NT2/D1 (cell line): ENCODE measurements around the gene TBC1D21.

ENCODE experiments used
- DNase-seq: peaks from one replicate; pipeline ENCODE4 v3.0.0-alpha.2; 2011; ENCODE audit warnings: low read depth, low spot score
- H3K27me3 ChIP-seq: 2 replicates; pipeline ENCODE4 v1.6.0; 2011; ENCODE audit warnings: mild to moderate bottlenecking; ENCODE audit not compliant: insufficient read length, insufficient read depth
- H3K36me3 ChIP-seq: 2 replicates; pipeline ENCODE4 v1.6.1; 2011; ENCODE audit warnings: mild to moderate bottlenecking, low read length, mixed read lengths; ENCODE audit not compliant: insufficient read depth, insufficient read length
- H3K4me1 ChIP-seq: 2 replicates; pipeline ENCODE4 v1.5.1; 2011; ENCODE audit not compliant: insufficient read depth, insufficient read length
- H3K4me3 ChIP-seq: 2 replicates; pipeline ENCODE4 v1.5.1; 2011; ENCODE audit warnings: low read depth; ENCODE audit not compliant: insufficient read length
- H3K9ac ChIP-seq: 2 replicates; pipeline ENCODE4 v1.6.0; 2011; ENCODE audit warnings: low read depth; ENCODE audit not compliant: insufficient read length
- H3K9me3 ChIP-seq: 2 replicates; pipeline ENCODE4 v1.5.1; 2011; ENCODE audit warnings: mild to moderate bottlenecking, low read length; ENCODE audit not compliant: insufficient read depth
- SUZ12 ChIP-seq: IDR thresholded peaks from 2 replicates; pipeline ENCODE4 v1.6.1; 2011; ENCODE audit not compliant: insufficient read length, insufficient read depth; ENCODE audit errors: extremely low read depth
- YY1 ChIP-seq: IDR thresholded peaks from 2 replicates; pipeline ENCODE4 v1.6.1; 2011; ENCODE audit not compliant: insufficient read length, insufficient read depth
- ZNF274 ChIP-seq: IDR thresholded peaks from 2 replicates; pipeline ENCODE4 v1.6.1; 2011; ENCODE audit warnings: mild to moderate bottlenecking, low read depth, low read length

The TBC1D21 gene

GRCh38 chr15:73914145-73914544 is 40.8 kb downstream of the TBC1D21 start:
- Histone ChIP-seq H3K9me3 (peaks cover 20% of the 10 kb centered on the region; the same call in 1 of the 2 replicates), H3K4me3 (no peak overlapping the region), H3K36me3 (peaks cover 23% of the 10 kb centered on the region), H3K9ac (no peak overlapping the region), H3K27me3 (no peaks in the 10 kb centered on the region), H3K4me1 (no peaks in the 10 kb centered on the region)
- DNase-seq: no peak
- TF ChIP-seq ZNF274 (no peak), SUZ12 (no peak), YY1 (no peak)

DNA sequence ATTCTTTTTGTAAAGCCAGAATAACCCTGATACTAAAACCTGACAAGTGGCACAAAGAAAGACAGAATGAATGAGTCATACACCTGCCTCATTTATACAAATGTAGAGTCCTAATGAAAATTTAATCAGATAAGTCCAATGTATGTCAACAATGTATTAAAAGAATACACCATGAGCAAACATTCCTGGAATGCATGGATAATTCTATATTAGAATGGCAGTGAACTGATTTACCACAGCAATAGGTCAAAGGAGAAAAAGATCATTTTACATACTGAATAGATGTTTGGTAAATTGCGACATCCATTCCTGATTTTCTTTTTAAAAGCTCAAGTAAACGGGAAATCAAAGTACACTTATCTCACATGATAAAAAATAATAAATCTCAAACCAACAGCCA is 41.7 kb downstream of the TBC1D21 start:
- H3K36me3 ChIP-seq: peaks cover 29% of the 10 kb centered on the region
- no peak overlapping the region for H3K4me3 ChIP-seq
- no peak for TF ChIP-seq ZNF274
- TF ChIP-seq SUZ12: no peak
- TF ChIP-seq YY1: no peak
- H3K27me3 ChIP-seq: no peaks in the 10 kb centered on the region
- no peaks in the 10 kb centered on the region for H3K4me1 ChIP-seq
- H3K9ac ChIP-seq: no peak overlapping the region
- DNase-seq: no peak
- H3K9me3 ChIP-seq: peaks cover 20% of the 10 kb centered on the region; the same call in 1 of the 2 replicates

GRCh38 chr15:73918784-73919183 is 45.4 kb downstream of the TBC1D21 start:
- TF ChIP-seq SUZ12 (no peak), ZNF274 (no peak), YY1 (no peak)
- DNase-seq: no peak
- peaks cover 22% of the 10 kb centered on the region for H3K4me1 ChIP-seq
- H3K27me3 ChIP-seq: no peaks in the 10 kb centered on the region
- peaks cover 25% of the 10 kb centered on the region for H3K36me3 ChIP-seq
- H3K9me3 ChIP-seq: peaks cover 20% of the 10 kb centered on the region; the same call in 1 of the 2 replicates
- no peak overlapping the region for H3K4me3 ChIP-seq
- H3K9ac ChIP-seq: no peak overlapping the region

- TF ChIP-seq ZNF274: no peak
- TF ChIP-seq SUZ12: no peak
- TF ChIP-seq YY1: no peak
- peaks cover 20% of the 10 kb centered on the region; the same call in 1 of the 2 replicates for H3K9me3 ChIP-seq
- DNase-seq: no peak
- H3K9ac ChIP-seq: no peak overlapping the region
- H3K4me3 ChIP-seq: no peak overlapping the region
- H3K4me1 ChIP-seq: peaks cover 27% of the 10 kb centered on the region
- no peaks in the 10 kb centered on the region for H3K27me3 ChIP-seq
- H3K36me3 ChIP-seq: peaks cover 25% of the 10 kb centered on the region
Measured at GRCh38 chr15:73919706-73920105, 46.3 kb downstream of the TBC1D21 start.

DNA sequence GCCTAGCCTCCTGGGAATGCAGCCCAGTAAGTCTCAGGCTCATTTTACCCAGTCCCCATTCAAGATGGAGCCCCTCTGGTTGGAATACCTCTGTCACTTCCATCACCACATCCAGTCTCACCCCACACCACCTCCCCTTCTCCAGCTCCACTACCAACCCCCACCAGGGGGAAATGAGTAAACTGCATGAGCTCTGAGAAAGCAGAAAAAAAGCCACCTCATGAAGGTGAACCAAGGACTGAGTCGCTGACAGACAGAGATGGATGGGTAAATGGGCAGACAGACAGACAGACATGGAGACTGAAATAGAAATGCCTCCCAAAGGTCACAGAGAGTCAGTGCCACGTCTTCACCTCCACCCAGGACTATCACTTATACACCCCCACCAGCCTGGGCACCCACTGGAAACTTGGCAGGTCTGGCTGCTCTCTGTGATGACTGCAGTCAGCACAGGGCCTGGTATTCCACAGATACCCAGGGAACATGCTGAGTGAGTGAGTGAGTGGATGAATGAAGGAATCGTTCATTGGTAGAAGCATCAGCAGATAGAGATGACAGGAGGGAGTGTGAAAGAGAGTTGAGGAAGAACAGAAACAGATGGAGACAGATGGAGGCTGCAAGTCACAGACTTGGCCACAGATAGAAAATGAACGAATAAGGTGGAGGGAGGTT is 48.0 kb downstream of the TBC1D21 start:
- TF ChIP-seq ZNF274 (no peak), YY1 (no peak), SUZ12 (no peak)
- no peak for DNase-seq
- no peak overlapping the region for H3K9ac ChIP-seq
- no peaks in the 10 kb centered on the region for H3K27me3 ChIP-seq
- peaks cover 13% of the 10 kb centered on the region; the same call in 1 of the 2 replicates for H3K9me3 ChIP-seq
- H3K4me1 ChIP-seq: peaks cover 39% of the 10 kb centered on the region
- H3K4me3 ChIP-seq: no peak overlapping the region
- peaks cover 21% of the 10 kb centered on the region for H3K36me3 ChIP-seq

DNA sequence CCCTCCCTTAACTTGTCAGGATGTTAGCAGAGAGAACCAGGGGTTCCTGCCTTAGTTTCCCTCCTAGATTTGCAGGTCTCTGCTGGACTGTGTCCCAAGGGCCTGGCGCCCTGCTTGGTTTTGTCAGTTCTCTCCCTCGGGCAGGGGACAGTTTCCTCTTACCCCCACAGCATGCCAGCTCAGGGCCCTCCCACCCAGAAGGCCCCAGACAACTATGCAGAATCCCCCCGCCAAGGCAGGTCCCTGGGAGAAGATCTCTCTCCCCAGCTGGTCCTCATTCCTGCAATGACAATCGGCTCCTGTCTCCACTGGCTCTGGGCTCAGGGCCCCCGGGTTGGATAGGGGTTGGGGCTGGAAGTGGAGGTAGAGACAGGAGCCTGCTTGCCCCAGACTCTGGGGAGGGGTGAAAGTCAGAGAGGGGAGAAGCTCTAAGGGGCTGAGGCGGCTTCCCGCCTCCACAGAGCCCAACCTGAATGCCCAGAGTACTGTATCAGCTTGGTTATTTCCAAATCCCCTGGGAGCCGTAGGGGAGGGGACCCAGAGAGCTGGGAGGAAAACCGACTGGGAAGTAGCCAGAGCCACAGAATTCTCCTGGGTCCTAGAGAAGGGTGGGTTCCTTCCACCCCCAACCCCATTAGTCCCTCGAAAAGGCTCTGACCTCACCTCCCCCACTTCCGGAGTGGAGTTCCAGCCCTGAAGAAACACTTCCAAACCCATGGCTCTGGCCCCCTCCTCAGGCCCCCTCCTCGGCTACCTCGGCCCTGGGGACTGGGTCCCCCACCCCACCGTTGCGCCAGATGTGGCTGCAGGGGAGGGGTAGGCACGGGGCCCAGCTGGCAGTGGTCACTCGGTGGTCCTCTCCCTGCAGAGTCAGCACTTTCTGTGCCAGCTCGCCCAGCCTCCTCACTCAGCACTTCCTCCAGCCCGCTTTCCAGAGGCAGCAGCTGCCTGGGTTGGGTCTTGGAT is 49.1 kb downstream of the TBC1D21 start:
- Histone ChIP-seq H3K27me3 (no peaks in the 10 kb centered on the region), H3K36me3 (peaks cover 19% of the 10 kb centered on the region), H3K9ac (peak overlapping the region; percentile 46), H3K9me3 (peaks cover 13% of the 10 kb centered on the region; the same call in 1 of the 2 replicates), H3K4me1 (peaks cover 39% of the 10 kb centered on the region), H3K4me3 (no peak overlapping the region)
- peak; percentile 68 for DNase-seq
- TF ChIP-seq ZNF274 (no peak), SUZ12 (no peak), YY1 (no peak)

DNA sequence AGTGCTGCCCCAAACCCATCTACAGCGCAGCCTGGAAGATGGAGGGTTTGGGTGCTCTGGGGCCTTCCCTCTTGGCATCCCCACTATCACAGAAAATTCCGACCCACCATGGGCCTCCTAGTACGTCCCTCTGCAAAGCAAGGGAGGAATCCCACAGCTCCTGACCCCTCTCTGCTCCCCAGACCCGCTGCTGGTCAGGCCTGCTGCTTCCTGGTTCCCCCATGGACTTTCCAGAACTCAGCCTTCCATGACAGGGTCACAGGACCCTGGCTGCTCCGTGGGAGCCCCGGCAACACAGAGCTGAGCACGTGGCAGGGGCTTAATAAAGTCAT is 49.8 kb downstream of the TBC1D21 start:
- H3K9me3 ChIP-seq: peaks cover 10% of the 10 kb centered on the region; the same call in 1 of the 2 replicates
- peaks cover 41% of the 10 kb centered on the region for H3K4me1 ChIP-seq
- peak overlapping the region; percentile 7 for H3K9ac ChIP-seq
- peaks cover 15% of the 10 kb centered on the region for H3K36me3 ChIP-seq
- DNase-seq: no peak
- TF ChIP-seq YY1: no peak
- no peak for TF ChIP-seq ZNF274
- TF ChIP-seq SUZ12: no peak
- no peak overlapping the region for H3K4me3 ChIP-seq
- H3K27me3 ChIP-seq: no peaks in the 10 kb centered on the region
